Measurements from ENCODE around the gene SLC7A6.

- TF ChIP-seq CTCF (IDR thresholded peaks at IDR 0.05; ENCODE audit: borderline replicate concordance, extremely low read depth, low read length, poor library complexity, severe bottlenecking) (no peak), EZH2 (IDR thresholded peaks at IDR 0.05; ENCODE audit: borderline replicate concordance, low read depth, low read length, severe bottlenecking) (no peak)
Observed at GRCh38 chr16:68242085-68242484, 22.2 kb upstream of the SLC7A6 start.

Measured in DND-41 (cell line).